SU-DHL-6 (cell line): ENCODE measurements around the gene PELI3.

Source experiments
- H2AFZ ChIP-seq: fragments of 200-600 bp; sonication (generic); 2 replicates; pipeline ENCODE4 v1.6.1; 2014; ENCODE audit warnings: low read depth, mild to moderate bottlenecking, moderate library complexity, mixed read lengths, antibody characterized with exemption, low read length; ENCODE audit not compliant: severe bottlenecking
- H3F3A ChIP-seq: fragments of 200-600 bp; shearing (Covaris generic); 2 replicates; pipeline ENCODE4 v1.6.0; 2016; ENCODE audit warnings: antibody characterized with exemption, mild to moderate bottlenecking; ENCODE audit not compliant: insufficient read depth
- H3K27ac ChIP-seq: fragments of 200-600 bp; sonication (generic); 2 replicates; pipeline ENCODE4 v1.5.1; 2016; ENCODE audit warnings: low read depth, mild to moderate bottlenecking, low read length, moderate library complexity, mixed read lengths
- H3K27me3 ChIP-seq: fragments of 200-600 bp; sonication (generic), shearing (Covaris generic); 2 replicates; pipeline ENCODE4 v1.6.0; 2014; ENCODE audit warnings: mild to moderate bottlenecking, low read length
- H3K36me3 ChIP-seq: fragments of 200-600 bp; sonication (generic); 2 replicates; pipeline ENCODE4 v1.6.1; 2014; ENCODE audit warnings: mild to moderate bottlenecking, low read length, mixed read lengths
- H3K4me2 ChIP-seq: fragments of 300-600, 200-600 bp; shearing (Covaris generic), sonication (generic); 2 replicates; pipeline ENCODE4 v1.6.0; 2014; ENCODE audit warnings: low read length, low read depth, mild to moderate bottlenecking; ENCODE audit not compliant: poor library complexity, severe bottlenecking
- H3K4me3 ChIP-seq: fragments of 200-600 bp; sonication (generic); 2 replicates; pipeline ENCODE4 v1.5.1; 2014; ENCODE audit warnings: antibody characterized with exemption, low read length, mild to moderate bottlenecking, mixed read lengths; ENCODE audit not compliant: insufficient read depth, poor library complexity, severe bottlenecking
- H3K79me2 ChIP-seq: fragments of 200-600 bp; sonication (generic); 2 replicates; pipeline ENCODE4 v1.6.1; 2014; ENCODE audit warnings: mild to moderate bottlenecking, low read length, moderate library complexity; ENCODE audit not compliant: insufficient read depth
- H3K9ac ChIP-seq: fragments of 200-600 bp; sonication (generic); 2 replicates; pipeline ENCODE4 v1.7.0; 2014; ENCODE audit warnings: mild to moderate bottlenecking, low read length
- H3K9me2 ChIP-seq: fragments of 200-600 bp; sonication (generic); replicated peaks from 2 replicates; pipeline ENCODE4 v1.6.1; 2014; ENCODE audit warnings: low read length; ENCODE audit not compliant: insufficient read depth
- H3K9me3 ChIP-seq: fragments of 200-600 bp; sonication (generic); 2 replicates; pipeline ENCODE4 v1.6.1; 2014; ENCODE audit warnings: low read length, mixed read lengths; ENCODE audit not compliant: insufficient read depth
- H4K20me1 ChIP-seq: fragments of 200-600 bp; sonication (generic); 2 replicates; pipeline ENCODE4 v1.6.1; 2014; ENCODE audit warnings: low read depth, mild to moderate bottlenecking, antibody characterized with exemption, low read length, moderate library complexity, mixed read lengths
- EZH2phosphoT487 ChIP-seq: fragments of 200-600 bp; sonication (generic), shearing (Covaris generic); conservative IDR thresholded peaks from 2 replicates; pipeline ENCODE4 v1.6.1; 2018; ENCODE audit warnings: mild to moderate bottlenecking, antibody characterized with exemption, low read length, moderate library complexity, mixed read lengths
- TF ChIP-seq, protein P1 (sequence below): fragments of 200-600 bp; sonication (generic); IDR thresholded peaks from one replicate; pipeline ENCODE4 v1.5.1; 2017; ENCODE audit warnings: antibody characterized with exemption, mild to moderate bottlenecking, low read length, moderate library complexity; ENCODE audit not compliant: insufficient read depth, poor library complexity, severe bottlenecking

PELI3 gene

GRCh38 chr11:66418986-66419308, 47.8 kb upstream of the PELI3 start:
- Histone ChIP-seq H2AFZ (no peak overlapping the region), H3K9me3 (no peaks in the 10 kb centered on the region)

DNA sequence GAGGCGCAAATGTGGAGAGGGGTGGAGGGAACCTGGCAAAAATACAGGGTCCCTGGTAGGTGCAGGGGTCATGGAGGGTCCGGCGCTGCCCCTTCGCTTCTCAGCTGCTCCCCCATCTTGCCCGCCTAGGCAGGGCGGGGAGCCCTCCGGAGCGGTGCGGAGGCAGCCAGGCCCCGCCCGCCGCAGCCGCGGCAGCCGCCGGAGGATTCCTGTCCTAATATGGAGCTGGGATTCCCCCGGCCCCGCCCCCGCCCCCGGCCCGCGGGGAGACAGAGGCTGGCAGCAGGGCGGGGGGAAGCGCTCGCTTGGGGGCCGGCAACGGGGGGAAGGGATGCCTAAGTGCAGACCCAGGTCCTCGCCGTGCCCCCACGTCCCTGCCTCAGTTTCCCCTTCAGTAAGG, 46.9 kb upstream of the PELI3 start:
- Histone ChIP-seq H3K9me3 (no peaks in the 10 kb centered on the region), H3K9ac (no peak overlapping the region), H3K4me3 (no peak overlapping the region), H3F3A (no peaks in the 10 kb centered on the region), H3K79me2 (no peaks in the 10 kb centered on the region), H4K20me1 (no peaks in the 10 kb centered on the region), H3K27ac (no peak overlapping the region), H3K27me3 (no peaks in the 10 kb centered on the region), H2AFZ (no peak overlapping the region), H3K36me3 (no peaks in the 10 kb centered on the region), H3K9me2 (no peaks in the 10 kb centered on the region), H3K4me2 (no peak overlapping the region)
- TF ChIP-seq EZH2phosphoT487 = no peak
- TF ChIP-seq, protein P1, sequence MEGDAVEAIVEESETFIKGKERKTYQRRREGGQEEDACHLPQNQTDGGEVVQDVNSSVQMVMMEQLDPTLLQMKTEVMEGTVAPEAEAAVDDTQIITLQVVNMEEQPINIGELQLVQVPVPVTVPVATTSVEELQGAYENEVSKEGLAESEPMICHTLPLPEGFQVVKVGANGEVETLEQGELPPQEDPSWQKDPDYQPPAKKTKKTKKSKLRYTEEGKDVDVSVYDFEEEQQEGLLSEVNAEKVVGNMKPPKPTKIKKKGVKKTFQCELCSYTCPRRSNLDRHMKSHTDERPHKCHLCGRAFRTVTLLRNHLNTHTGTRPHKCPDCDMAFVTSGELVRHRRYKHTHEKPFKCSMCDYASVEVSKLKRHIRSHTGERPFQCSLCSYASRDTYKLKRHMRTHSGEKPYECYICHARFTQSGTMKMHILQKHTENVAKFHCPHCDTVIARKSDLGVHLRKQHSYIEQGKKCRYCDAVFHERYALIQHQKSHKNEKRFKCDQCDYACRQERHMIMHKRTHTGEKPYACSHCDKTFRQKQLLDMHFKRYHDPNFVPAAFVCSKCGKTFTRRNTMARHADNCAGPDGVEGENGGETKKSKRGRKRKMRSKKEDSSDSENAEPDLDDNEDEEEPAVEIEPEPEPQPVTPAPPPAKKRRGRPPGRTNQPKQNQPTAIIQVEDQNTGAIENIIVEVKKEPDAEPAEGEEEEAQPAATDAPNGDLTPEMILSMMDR = no peak

More at GRCh38 chr11:66418986-66419308, 47.8 kb upstream of the PELI3 start:
- Histone ChIP-seq H3K9ac (no peak overlapping the region), H3F3A (no peaks in the 10 kb centered on the region), H3K9me2 (no peaks in the 10 kb centered on the region), H3K36me3 (no peaks in the 10 kb centered on the region), H4K20me1 (no peaks in the 10 kb centered on the region), H3K79me2 (no peaks in the 10 kb centered on the region), H3K27me3 (no peaks in the 10 kb centered on the region), H3K27ac (no peak overlapping the region), H3K4me3 (no peak overlapping the region), H3K4me2 (no peak overlapping the region)
- TF ChIP-seq, protein P1 = no peak
- no peak for TF ChIP-seq EZH2phosphoT487

DNA sequence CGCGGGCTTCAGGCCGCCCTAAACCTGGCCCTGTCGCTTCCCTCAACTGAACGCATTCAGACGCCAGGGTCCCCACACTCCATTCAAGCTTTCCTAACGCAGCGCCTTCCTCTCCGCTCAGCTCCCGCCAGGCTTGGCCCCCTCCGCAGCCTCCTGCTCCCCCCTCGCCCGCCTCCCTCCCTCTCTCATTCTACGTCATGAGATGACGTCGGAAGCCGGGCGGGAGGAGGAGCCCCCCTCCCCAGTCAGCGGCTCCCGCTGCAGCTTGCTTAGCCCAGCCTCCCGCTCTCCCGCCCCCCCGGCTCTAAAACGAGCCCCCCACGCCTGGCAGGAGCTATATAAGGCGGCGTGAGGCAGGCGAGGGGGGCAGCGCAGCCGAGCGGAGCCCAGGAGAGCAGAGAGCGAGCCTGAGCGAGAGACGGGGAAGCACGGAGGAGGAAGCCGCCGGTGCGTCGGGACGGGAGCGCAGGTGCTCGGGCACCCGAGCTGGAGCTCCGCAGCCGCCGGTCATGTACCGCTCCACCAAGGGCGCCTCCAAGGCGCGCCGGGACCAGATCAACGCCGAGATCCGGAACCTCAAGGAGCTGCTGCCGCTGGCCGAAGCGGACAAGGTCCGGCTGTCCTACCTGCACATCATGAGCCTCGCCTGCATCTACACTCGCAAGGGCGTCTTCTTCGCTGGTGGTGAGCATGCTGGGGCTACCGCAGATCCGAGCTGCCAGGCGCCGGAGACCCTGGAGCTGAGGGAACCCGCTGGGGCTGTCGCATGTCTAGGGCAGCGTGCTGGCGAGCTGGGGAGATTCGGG, 45.8 kb upstream of the PELI3 start, which contains the start of gene NPAS4:
NPAS4 (plus strand) TSS at position 365 of the 806 bp plus-strand sequence; CDS start at position 510, 145 bp downstream.
- H3K9ac ChIP-seq = no peak within 1 kb of the TSS
- H3K79me2 ChIP-seq = no peaks in the 10 kb centered on the region
- TF ChIP-seq EZH2phosphoT487 = no peak
- TF ChIP-seq, protein P1 = no peak
- H3K4me3 ChIP-seq = no peak within 1 kb of the TSS
- H3K36me3 ChIP-seq = no peaks in the 10 kb centered on the region
- H3K9me2 ChIP-seq = no peaks in the 10 kb centered on the region
- H3K27ac ChIP-seq = no peak within 1 kb of the TSS
- no peak within 1 kb of the TSS for H2AFZ ChIP-seq
- H3F3A ChIP-seq = no peaks in the 10 kb centered on the region
- no peaks in the 10 kb centered on the region for H4K20me1 ChIP-seq
- no peak within 1 kb of the TSS for H3K4me2 ChIP-seq
- H3K27me3 ChIP-seq = no peaks in the 10 kb centered on the region
- no peaks in the 10 kb centered on the region for H3K9me3 ChIP-seq
